Stimulated activated CD8-positive, alpha-beta memory T cell treated with anti-CD3 and anti-CD28 coated beads, Interleukin-4, amount 100 ng/mL, for 48 hours (primary cell): ENCODE measurements around the gene CACFD1.

Source experiments
- DNase-seq: peaks from one replicate; pipeline ENCODE4 v3.0.0-alpha.2; 2020

CACFD1 gene

DNA sequence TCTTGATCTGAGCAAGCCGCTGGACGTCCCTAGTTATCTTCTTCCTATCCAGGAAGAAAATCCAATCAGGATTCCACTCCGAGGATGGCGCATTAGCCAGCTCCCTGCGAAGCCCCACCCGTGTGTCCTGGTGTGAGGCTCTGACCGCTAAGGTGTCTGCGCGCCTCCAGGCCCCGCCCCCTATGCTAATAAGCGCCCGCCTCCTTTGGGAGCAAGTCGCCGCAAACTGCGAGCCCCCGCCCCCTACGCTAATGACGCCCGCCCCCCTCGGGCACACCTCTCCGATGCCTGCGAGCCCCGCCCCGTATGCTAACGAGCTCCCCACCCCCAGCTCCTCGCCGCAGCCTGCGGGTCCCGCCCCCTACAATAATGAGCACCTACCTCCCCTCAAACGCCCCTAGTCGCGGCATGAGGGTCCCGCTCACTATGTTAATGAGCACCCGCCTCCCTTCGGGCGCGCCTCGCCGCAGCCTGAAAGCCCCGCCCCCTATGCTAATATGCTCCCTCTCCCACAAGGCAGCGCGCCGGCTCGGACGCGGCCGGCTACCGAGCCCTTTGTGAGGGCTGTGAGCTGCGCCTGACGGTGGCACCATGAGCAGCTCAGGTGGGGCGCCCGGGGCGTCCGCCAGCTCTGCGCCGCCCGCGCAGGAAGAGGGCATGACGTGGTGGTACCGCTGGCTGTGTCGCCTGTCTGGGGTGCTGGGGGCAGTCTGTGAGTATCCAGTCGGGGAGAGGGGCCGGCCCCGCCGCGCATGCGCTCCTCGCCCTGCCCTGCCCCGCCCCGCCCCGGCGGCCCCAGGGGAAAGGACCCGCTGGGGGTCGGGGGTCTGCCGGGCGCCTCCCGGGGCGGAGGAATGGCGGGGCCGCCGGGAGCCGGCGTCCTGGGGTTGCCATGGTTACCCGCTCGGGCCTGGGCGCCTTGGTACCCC, at the start of gene CACFD1:
Gene CACFD1 (plus strand): TSS at position 503 of the 929 bp plus-strand sequence. CDS start 89 bp downstream, at position 592.
- peak; percentile 95 for DNase-seq

DNA sequence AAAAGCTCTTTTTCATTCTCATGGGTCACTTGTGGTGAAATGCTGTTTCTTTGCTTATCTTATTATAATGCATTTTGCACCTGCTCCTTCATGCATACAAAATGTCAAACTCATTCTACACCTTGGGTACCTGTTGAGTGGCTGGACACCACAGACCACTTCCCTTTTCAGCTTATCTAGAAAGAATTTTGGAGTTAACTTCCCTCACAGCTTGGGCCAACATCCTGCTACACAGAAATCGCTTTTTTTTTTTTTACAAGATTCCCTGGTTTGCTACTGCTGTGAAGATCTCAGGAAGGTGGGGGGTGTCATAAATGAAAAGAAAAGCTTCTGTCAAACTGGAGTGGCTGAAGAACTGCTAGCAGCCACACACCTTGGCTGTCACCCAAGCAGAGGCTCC, 44.6 kb upstream of the CACFD1 start:
- DNase-seq: no peak

DNA sequence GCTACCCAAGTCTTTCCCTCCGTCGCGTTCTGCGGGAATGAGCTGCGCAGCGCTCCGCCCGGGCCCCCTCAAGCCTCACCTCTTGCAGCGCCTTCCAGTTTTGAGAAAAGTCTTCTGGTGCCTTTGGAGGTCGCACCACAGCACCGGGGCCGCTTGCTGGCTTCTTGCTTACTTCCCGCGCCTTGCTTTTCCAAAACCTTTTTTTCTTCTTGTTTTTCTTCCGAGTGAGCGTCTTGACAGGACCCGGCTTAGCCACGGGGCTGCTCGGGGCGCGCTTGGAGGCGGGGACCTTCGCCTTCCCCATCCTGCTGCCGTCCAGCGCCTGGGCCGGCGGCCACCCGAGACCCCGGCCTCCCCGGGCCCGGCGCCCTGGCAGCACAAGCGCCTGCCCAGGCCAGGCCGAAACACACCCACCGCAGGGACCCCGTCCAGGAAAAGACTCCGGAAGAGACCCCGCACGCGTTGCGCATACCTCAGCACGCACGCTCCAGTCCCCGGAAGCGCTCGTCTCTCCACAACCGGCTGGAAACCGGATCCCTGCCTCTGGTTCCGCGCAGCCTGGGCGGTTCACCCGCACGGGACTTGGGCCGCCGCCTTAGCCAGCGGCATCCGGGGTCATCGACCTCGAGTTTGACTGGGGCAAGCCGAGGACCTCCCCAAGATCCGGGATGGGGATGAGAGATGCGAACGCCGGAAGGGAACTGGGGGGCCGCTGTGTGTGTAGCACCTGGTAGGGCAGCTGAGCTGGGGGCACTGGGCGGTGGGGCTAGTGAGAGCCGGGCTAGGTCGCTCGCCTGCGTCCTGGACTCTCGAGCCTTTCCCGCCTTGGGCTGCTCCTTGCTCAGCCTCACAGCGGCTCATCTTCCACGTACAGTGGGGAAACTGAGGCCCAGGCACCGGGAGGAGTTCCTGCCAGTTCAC, 42.0 kb upstream of the CACFD1 start, which contains the start of gene REXO4:
Gene REXO4 (minus strand): TSS at position 470 of the 921 bp plus-strand sequence. CDS start 166 bp downstream, at position 304.
- peak; percentile 91 for DNase-seq

DNA sequence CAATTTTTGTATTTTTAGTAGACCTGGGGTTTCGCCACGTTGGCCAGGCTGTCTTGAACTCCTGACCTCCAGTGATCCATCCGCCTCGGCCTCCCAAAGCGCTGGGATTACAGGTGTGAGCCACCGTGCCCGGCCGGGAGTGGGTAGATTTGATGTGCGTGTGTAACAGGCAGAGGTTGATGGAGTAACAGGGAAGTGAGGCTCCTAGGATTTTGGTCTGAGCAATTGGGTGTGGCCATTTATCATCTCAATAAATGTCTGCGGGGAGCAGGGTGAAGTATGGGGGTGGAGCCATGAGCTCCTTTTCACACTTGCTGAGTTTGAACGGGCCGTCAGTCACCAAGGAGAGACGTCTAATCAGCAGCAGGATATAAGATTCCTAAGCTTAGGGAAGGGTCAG, 40.8 kb upstream of the CACFD1 start:
- no peak for DNase-seq

DNA sequence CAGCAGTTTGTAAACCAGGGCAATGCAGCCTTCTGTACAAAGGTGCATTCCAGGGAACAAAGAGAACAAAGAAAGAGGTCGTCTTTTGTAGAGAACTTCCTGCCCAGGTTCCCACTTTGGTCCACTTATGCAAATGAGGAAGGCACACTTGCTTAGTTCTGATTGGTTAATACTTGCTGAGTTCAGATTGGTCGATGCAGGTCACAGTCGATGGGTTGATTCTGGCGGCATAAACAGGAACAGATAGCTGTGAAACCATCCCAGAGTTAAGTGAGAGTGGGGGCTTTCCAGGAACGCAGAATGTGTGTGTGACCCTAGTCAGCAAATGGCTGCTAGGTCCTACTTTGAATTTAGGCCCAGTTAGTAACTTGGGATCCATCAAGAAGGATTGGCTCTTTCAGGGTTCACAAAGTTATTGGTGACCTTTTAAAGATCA, 39.4 kb upstream of the CACFD1 start:
- DNase-seq: peak; percentile 35

DNA sequence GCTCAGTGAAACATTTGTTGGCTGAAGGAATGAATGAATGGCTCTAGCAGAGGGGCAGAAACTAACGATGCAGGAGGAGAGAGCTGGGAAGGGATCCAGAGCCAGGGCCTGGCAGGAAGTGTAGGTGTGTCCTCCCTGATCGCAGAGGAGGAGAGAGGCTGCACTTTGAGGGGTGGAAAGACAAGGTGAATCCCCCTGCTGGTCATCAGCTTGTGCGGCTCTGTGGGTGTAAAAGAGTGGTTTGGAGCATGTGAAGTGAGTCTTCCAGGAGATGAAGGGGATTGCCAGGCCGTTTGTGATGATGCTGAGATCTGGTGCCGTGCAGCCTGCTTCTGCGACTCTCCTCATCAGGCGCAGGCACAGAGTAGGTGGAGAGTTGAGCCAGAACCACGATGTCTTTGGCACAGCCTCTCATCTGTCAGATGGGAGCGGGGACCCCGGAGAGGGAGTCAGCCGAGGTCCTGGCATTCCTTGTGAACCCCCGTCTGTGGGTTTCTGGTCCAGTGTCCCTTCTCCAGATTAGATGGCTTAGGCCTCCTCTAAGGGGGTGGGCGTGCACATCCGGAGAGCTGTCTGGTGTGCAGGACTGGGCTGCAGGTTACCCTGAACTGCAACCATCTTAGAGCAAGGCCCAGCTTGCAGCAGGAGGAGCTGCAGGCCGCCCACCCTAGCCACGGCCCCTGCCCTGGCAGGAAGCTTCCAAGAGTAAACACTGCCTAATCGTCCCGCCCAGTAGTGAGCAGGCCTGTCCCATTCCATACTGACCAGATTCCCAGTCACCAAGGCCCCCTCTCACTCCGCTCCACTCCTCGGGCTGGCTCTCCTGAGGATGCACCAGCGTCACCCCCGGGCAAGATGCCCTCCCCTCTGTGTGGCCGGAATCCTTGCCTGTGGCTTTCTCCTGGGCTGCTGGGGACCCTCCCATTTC, 37.9 kb upstream of the CACFD1 start, which contains the start of gene ADAMTS13:
Gene ADAMTS13 (plus strand): TSS at position 753 of the 928 bp plus-strand sequence. CDS start 77 bp downstream, at position 830.
- DNase-seq: peak; percentile 70

DNA sequence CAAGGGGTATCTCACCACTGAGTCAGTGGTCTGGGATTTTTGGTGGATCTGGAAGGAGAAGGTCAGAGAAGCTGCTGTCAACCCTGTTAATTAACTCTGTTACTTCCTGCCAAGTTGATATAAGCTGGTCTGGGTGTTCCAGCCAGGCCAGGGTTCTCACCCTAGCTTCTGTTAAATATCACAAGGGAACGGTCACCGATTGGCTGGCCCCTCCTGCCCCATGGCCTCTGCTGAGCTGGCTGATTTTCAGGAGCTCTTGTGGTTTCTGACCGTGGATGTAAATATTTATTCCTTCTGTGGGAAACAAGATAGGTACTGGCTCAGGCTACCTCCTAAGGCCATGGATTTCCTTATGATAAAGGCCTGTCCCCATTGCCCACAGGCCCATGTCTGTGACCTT, 36.6 kb upstream of the CACFD1 start:
- no peak for DNase-seq

DNA sequence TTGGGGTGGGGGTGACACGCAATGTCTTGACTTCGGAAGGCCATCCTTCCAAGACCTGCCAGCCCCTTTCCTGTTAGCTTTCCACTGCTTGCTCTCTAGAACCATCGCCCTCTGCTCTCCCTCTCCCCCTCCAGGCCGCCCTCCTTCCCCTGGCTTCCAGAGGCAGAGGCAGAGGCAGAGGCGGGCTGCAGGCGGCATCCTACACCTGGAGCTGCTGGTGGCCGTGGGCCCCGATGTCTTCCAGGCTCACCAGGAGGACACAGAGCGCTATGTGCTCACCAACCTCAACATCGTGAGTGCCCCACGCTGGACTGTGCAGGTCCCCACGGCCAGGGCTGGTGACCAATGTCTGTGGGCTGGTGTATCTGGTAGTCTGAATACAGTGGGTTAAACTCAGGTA, 35.6 kb upstream of the CACFD1 start:
- DNase-seq: no peak

DNA sequence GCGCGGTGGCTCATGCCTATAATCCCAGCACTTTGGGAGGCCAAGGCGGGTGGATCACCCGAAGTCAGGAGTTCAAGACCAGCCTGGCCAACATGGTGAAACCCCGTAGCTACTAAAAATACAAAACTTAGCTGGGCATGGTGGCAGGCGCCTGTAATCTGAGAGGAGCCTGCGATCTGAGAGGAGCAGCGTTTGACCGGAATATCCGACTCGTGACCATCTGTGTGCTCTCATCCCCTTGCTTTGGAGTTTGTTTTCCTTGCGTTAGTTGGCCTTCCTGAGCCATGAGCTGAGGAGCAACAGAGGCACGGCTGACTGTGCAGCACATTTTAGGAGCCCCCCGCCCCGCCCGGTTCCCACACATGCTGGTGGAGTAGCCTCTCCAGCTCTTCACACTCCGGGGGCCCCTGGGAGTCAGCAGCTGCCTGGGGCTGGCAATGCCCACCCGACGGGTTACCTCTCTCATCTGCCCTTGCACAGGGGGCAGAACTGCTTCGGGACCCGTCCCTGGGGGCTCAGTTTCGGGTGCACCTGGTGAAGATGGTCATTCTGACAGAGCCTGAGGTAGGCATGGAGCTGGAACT, 34.6 kb upstream of the CACFD1 start:
- no peak for DNase-seq

DNA sequence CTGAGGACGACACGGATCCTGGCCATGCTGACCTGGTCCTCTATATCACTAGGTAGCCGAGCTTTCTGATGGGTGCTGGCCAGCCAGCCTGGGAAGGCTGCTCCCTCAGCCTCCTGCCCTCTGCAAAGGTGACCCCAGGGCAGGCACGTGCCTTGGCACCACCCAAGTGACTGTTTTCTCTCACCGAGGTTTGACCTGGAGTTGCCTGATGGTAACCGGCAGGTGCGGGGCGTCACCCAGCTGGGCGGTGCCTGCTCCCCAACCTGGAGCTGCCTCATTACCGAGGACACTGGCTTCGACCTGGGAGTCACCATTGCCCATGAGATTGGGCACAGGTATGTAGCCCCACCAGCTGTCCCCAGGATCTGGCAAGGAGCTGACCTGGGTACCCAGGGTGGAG, 33.8 kb upstream of the CACFD1 start:
- DNase-seq: no peak

DNA sequence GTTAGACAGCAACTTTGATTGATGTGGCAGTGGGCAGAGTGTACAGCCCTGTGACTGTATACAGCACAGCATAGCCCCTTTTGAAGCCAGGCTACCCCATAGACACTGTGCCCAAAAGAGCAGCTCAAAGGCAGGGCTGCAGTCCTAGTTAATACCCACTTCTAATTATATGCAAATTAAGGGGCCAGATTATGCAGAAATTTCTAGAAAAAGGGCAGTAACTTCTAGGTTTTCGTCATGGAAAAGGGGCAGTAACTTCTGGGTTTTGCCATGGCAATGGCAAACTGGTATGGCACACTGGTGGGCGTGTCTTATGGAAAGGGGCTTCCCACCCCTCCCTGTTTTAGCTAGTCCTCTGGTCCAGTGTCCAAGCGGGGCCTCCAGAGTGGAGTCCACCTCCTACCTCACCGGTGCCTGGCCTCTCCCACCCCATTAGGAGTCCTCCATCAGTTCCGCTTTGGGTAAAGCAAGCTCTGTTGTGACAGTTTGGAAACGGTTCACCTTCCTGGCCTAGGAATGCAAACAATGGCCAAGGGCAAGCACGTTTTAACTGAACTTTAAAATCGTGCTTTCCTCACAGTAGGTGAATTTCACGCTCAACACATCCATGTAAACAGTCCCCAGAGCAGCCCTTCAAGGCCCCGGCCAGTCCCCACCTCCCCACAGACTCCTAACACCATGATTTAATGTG, 32.0 kb upstream of the CACFD1 start:
- no peak for DNase-seq

DNA sequence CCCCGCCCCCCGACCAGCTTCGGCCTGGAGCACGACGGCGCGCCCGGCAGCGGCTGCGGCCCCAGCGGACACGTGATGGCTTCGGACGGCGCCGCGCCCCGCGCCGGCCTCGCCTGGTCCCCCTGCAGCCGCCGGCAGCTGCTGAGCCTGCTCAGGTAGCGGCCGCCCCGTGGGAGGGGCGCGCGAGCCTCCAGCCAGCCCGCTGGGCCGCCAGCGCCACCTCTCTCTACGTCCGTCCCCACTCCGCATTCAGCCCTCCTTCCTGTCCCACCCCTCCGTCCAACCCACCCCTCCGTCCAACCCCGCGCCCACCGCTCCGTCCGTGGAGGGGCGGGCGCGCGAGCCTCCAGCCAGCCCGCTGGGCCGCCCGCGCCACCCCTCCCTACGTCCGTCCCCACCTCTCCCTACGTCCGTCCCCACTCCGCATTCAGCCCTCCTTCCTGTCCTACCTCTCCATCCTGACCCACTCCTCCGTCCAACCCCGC, 31.1 kb upstream of the CACFD1 start:
- no peak for DNase-seq

DNA sequence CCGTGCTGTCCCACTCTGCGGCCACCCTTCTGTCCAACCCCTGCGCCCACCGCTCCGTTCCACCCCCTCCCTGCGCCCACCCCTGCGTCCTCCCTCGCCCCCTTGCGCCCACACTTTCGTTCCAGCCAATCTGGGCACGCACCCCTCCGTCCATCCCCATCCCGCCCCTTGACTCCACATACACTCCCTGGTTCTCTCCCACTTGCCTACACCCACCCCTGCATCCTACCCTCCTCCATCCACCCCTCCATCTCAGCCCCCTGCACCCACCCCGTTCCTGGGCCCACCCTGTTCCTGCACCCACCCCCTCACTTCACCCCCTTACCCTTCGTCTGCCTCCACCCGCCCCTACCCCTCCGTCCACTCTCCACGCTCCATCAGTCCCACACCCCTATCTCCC, 30.6 kb upstream of the CACFD1 start:
- DNase-seq: no peak

DNA sequence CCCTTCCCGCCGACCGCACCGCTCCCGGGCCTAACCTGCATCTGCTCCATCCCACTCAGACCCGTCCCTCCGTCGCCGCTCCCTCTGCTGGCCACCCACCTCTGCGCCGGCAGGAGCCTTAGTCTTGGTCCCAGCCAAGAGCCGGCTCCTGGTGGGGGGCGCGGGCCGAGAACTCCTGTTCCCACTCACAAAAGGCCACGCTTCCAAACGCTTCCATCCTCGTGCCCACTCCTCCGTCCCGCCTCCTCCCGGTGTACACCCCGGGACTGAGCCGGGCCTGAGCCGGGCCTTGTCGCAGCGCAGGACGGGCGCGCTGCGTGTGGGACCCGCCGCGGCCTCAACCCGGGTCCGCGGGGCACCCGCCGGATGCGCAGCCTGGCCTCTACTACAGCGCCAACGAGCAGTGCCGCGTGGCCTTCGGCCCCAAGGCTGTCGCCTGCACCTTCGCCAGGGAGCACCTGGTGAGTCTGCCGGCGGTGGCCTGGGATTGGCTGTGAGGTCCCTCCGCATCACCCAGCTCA, 30.1 kb upstream of the CACFD1 start:
- DNase-seq: peak; percentile 38

DNA sequence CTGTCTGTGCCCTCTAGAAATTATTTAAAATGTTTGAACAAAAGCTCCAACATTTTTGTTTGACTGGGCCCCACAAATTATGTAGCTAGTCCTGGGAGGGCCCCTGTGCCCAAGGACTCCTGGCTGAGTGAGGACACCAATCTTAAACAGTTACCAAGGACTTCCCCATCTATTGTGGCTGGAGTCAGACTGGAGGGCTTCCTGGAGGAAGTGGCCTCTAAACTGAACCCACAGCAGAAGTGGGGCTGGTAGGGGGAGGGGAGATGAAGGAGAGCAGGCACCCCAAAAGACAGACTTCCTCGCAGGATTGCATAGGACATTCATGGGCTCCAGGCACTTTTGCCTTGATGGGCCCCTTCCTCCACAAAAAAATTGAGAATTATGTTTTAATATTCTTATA, 29.5 kb upstream of the CACFD1 start:
- DNase-seq: no peak

DNA sequence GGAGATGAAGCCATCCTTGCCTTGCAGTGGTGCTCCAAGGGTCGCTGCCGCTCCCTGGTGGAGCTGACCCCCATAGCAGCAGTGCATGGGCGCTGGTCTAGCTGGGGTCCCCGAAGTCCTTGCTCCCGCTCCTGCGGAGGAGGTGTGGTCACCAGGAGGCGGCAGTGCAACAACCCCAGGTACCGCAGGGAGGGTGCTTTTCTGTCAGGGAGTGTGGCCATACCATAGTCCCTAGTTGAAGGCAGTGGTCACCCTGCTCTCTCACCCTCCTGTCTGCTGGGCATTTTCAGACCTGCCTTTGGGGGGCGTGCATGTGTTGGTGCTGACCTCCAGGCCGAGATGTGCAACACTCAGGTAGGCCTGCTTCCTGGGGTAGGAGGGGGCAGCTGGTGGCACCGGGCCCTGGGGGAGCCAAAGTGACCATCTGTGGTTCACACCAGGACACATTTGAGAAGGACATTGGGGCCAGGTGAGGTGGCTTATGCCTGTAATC, 26.4 kb upstream of the CACFD1 start:
- DNase-seq: no peak

DNA sequence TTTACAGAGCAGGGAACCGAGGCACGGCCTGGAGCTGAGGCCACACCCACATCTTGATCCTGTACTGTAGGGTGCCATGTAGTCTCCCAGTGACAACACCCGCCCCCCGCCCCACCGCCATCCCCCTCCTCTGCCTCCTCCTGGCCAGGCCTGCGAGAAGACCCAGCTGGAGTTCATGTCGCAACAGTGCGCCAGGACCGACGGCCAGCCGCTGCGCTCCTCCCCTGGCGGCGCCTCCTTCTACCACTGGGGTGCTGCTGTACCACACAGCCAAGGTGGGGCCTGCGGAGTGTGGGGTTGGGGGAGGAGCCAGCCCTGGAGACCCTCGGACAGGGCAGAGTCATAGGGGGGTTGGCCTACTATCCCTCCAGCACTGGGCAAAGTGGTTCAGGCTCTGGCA, 23.1 kb upstream of the CACFD1 start:
- DNase-seq: no peak

DNA sequence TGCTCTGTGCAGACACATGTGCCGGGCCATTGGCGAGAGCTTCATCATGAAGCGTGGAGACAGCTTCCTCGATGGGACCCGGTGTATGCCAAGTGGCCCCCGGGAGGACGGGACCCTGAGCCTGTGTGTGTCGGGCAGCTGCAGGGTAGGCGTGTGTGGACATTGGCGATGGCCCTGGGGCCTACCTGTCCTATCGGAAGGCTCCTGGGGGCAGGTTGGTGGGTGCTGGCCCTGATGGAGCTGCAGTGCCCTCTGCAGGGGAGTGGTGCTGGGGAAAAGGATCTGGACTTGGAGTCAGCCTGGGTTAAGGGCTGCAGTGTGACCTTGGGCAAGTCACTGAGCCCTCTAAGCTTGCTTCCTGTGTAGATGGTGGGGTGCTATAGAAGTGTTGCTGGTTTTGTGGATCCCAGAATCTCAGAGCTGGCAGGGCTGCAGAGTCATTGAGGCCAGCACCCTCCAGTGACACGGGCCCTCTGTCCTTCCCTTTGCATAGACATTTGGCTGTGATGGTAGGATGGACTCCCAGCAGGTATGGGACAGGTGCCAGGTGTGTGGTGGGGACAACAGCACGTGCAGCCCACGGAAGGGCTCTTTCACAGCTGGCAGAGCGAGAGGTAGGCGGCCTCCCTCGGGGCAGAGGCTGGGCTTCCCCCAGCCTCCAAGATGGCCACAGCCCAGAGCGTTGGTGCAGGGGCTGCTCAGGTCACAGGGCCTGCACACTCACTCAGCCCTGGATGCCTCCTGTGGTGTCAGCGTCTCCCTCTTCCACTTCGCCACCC, 21.8 kb upstream of the CACFD1 start:
- DNase-seq: no peak

DNA sequence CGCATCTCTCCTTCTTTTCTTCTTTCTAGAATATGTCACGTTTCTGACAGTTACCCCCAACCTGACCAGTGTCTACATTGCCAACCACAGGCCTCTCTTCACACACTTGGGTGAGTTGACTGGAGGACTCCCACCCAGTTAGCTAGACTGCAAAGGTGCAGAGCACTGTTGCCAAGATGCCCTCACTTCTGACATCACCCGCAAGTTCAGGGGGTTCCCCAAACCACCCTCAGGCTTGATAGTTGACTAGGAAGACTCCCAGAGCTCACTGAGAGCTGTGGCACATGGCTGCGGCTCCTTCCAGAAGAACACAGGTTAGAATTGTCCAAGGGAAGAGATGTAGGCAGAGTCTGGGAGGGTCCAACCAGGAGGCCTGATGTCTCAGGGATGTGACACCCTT, 20.4 kb upstream of the CACFD1 start:
- DNase-seq: no peak

DNA sequence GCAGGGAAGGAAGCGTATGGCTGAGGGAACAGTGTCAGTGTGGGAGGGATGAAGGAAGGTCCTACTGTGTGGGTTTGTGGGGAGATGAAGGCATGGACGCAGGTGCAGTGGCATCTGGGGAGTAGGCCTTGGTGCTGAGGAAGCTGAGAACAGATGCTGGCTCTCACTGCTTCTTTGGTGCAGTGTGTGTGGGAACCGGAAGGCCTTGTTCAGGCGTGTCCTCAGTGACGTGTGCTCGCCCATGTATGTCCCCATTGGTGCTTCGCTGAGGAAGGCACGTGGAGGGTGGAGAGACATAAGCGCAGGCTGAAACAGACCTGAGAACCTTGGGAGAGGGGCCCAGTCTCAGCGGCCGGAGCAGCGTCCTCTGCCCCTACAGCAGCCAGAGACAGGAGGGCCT, 18.9 kb upstream of the CACFD1 start:
- no peak for DNase-seq
